NCI-H146 treated with DMSO at 0.1 percent for 48 hours (cell line): ENCODE results near the gene CACNA2D3.

Source experiments
- DNase-seq: peaks from one replicate; lab custom pipeline; 2025; ENCODE audit not compliant: unreplicated experiment; lab: John Stamatoyannopoulos, UW

The CACNA2D3 gene

DNA sequence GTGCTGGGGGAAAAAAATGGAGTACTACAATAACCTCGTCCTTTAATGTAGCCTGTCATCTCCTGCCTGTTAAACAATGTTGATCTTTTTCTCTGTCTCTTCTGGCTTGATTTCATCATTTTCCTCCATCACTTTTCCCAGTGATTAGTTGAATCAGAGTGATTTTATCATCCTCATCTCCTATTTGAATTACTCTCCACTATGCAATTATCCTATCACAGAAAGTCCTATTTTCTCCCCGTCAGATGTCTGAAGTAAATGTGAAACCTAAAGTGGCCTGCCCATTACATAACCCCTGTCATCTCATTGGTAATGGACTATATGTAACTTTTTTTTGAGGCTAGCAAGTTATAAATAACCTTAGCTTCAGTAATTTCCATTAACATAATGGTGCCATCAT lies 201.8 kb downstream of the CACNA2D3 start:
- no peak for DNase-seq

DNA sequence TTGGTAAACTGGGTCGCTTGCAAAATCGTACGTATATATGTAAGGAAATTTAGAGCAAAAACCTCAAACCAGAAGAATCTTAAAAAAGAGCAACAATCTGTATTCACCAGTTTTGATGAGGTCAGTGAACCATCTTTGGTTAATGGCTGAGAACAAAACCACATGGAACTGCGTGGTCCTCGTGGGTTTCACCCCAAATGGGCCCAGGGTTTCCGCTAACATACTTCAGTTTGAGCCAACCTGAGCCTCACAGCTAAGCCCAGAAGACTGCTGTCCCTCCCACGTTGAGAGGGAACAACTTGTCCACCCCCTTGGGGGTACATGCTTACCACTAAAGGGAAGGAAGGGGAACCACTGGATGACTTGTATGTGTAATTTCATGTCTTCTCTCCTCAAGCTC lies 204.6 kb downstream of the CACNA2D3 start:
- DNase-seq = no peak

DNA sequence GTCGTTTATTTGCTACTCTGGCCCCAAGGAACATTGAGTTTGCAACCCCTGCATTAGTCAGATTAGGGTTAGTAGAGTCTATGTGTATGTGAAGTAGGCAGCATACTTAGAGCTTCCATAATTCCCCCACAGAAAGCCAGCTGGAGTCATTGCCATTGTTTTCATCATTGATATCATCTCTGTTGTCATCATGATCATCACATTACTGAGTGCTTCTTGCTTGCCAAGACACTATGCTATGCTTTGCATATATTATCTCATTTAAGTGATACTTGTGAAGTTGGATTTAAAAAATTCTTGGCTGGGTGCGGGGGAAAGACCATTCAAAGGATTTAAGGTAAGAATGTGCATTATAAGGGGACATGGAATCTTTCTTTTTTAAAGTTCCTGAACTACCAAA lies 209.0 kb downstream of the CACNA2D3 start:
- DNase-seq = no peak

DNA sequence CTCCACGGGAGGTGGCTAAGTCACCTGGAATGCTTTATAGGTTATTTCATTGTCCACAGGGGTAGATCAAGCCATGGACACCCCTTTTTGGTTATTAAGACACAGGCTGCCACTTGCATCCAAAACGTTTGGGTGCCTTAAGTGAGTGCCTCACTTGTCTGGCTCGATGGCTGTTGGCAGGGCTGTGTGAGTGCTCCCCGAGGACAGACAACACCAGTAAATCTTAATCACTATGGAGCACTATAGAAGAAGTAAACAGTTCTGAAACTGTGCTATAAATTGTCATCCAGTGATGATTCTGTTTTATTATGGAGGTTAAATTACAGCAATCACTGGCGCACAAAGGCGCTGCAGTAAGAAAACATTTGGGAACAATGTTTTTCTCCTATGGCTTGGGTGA lies 215.5 kb downstream of the CACNA2D3 start:
- DNase-seq = no peak

DNA sequence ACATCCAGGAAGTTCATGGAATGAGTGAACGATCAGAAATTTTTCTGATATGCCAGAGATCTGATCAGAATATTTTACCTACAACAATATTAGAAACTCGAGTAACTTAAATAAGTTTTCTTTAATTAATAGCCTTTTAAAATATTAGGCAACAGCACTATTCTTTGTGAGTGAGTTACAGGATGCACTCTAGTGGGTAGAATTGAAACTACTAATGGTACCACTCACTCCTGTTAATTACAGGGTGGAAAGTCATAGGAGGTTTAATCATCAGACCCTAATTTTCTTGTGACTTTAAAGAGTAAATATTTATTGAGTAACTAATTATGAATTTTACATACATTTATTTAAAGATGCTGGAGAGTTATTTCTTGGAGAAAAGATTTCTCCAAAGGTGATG lies 217.3 kb downstream of the CACNA2D3 start:
- DNase-seq = no peak

DNA sequence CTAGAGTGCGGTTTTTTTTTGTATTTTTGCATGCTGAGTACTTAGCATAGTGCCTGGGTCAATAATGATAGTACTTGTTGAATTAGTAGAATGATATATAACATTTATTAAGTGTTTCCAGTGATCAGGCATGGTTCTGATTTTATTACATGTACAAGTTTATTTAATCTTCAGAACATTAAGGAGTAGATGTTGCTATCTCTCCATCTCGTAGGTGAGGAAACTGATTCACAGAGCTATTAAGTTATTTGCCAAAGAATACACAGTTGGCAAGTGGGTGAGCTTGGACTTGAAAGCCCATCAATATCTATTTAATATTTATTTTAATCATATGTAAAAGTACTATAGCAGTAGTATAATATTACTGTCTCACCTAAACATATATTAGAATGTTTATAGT lies 219.5 kb downstream of the CACNA2D3 start:
- no peak for DNase-seq

DNA sequence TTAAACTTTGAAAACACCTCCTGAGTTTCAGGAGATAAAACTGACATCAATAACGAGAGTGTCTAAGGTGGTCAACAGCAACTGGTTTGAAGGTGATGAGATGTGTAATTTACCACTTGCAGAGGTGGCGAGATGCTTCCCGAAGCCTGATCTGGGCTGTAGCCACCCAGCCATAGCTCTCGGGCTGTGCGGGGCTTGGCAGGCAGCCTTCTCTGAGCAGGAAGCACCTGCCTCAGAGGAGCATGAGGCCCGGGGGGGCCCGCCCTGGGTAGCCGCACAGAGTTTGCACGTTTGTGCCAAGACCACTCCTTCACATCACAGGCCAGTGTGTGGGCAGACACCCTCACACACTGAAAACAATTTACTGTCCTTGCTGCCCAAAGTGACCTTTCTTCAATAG lies 220.3 kb downstream of the CACNA2D3 start:
- DNase-seq = peak; percentile 17

DNA sequence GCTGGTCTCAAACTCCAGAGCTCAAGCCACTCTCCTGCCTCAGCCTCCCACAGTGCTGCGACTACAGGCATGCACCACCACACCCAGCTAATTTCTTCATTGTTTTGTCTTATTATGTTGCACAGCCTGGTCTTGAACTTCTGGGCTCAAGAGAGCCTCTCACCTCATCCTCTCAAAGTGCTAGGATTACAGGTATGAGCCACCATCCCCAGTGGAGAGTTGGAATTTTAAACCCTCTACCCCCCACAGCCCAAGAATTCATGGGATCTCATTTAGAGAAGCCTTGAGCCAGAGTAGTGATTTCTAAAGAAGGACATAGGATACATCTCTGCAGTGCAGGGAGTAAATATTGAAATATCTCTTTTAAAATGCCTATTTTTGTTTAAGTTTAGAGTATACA lies 221.1 kb downstream of the CACNA2D3 start:
- no peak for DNase-seq

DNA sequence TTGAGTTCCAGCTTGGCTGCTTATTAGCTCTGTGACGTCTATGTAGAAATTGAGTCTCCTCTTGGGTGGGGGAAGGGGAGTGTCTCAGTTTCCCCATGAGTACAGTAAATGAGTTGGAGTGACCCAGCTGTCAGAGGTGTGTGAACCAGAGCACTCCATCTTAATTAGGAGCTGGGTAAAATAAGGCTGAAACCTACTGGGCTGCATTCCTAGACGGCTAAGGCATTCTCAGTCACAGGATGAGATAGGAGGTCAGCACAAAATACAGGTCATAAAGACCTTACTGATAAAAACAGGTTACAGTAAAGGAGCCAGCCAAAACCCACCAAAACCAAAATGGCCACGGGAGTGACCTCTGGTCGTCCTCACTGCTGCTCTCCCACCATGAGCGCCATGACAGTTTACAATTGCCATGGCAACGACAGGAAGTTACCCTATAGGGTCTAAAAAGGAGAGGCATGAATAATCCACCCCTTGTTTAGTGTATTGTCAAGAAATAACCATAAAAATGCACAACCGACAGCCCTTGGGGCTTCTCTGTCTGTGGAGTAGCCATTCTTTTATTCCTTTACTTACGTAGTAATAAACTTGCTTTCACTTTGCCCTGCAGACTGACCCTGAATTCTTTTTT lies 222.4 kb downstream of the CACNA2D3 start:
- DNase-seq = no peak

DNA sequence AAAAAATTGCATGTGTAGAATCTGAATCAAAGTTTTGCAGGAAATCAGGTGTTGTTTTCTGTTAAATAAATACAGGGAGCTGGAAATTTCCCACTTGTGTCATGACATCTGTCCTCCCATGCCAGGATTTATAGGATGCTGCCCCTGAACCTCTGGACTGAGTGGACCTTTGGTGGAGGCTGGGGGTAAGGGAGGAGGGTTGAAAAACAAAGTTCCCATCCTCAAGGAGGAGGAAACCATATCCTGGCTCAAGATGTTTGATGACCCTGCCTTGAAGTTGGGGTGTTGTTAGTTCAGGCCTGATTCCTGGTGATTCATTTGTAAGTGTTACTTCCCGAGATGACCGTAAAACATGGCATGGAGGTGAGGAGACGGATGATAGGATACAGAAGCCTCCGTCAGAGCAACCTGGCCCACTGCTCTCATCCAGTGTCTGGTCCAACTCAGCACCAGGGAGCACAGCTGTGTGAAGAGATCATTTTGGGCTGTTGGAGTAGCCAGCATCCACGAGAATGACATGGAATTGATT lies 223.6 kb downstream of the CACNA2D3 start:
- DNase-seq = no peak

DNA sequence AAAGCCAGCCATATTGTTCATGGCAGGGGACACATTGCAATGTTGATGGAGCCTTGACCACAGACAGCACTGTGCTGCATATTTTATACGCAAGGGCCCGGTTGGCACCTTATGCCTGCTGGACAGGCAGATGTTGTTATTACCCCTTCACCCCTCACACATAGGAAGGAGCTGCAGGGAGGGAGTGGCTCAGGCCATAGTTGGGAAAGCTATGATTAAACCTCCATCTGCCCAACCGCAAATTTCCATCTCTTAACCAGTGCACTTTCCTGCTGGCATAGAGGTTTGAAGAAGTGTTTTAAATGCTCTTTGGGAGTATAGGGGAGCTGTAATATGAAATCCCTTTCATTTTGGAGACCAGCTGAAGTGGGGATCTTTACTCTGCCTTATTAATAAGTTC lies 224.7 kb downstream of the CACNA2D3 start:
- no peak for DNase-seq

DNA sequence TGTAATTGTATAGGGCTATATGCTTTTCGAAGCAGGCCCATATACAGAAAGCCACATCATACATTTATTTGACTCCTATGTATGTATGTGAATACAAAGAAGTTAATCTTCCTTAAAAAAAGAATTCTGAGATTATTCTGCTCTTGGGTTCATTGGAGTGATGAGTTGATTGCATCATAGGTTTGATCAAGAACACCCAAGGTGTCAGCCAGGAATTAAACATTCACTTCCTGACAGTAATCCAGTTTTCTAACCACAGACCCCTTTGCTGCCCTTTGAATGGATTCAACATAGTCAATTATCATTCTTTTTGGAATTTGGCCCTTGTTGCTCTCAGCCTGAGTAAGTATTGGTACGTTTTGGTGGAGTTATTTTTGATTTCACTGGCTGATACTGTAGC lies 225.6 kb downstream of the CACNA2D3 start:
- DNase-seq = no peak

DNA sequence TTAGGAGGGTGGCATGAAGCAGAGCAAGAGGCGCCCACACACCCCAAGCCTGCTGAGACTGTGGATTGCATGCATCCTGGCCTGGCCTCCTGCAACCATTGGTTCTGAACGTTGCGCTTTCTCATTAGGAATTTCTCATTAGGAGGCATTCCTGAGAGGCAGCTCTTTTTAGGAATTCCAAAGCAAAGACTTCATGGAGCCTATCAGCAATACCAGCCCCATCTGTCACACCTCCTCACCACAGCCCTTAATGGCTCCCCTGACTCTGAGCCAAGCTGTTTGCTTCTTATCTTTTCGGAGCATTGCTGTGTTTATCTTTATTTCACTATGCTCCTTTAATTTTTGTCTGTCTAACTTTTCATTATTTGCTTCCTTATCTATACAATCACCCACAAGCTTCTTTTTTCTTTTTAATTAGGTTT lies 226.9 kb downstream of the CACNA2D3 start:
- no peak for DNase-seq

DNA sequence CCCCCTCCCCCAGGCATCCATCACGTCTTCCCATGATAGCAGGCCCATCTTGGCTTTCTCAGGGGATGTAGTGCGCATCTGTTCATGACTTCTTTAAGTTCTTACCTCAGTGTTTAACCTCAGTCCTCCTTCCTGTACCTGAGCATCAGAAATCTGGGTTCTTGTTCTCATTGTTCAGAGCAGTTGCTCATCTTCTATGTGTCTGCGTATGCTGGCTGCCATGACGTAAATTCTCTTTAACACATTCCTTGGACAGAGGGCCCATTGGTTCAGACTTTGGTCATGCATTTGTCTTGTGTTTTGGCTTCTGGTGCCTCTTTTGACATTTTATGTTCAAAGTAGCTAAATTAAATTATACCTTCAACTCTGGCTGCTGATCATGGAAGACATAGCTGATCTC lies 227.3 kb downstream of the CACNA2D3 start:
- no peak for DNase-seq

DNA sequence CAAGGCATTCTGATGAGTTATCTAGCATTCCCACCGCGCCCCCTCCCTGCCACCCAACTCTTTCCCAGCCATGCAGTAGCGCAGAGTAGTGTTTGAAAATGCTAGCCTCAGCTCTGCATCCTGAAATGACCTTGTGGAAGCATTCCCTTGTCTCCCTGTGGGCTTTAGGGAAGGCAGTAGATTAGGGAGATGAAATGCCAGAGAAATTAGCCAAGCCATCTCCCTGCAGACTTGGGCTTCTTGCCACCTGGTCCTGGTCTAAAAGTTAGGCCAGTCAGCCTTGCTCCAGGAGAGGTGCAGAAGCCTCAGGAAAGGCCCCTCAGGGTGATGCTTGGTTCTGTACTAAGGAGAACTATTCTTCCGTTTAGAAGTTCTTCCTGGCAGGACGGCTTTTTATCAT lies 231.2 kb downstream of the CACNA2D3 start:
- DNase-seq = no peak

DNA sequence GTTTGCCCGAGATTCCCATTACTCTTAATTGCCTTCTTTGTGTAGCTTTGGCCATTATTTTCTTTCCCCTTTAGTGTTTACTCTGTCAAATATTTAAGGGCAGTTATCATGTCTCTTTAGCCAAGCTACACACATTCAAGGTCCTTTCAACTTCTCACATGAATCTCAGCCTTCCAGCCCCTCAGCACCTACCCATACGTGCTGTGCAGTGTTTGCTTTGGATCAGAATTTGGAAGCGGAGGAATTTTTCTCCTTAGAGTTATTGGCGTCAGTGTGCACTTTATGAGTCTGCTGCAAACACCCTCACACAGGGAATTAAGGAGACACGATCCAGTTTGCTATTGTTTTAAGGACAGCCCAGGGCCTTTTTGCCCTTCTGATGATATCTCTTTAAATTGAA lies 231.6 kb downstream of the CACNA2D3 start:
- DNase-seq = peak; percentile 69

DNA sequence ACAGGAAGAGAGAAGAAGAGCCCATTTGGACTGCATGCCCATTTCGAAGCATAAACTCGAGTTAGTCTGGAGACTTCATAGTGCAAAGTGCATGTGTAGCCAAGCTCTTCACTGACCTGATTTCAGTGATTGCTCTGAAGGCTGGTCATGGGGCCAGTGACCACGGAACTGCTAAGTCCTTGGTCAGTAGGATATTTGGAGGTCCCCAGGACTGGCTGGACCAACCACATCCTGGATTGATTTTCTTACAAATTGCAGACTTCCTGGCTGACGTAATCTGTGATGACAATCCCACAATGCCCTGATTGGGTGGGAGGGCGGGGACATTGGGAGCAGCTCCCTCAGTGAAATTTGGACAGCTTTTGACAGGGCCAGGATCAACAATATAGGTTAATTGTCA lies 233.4 kb downstream of the CACNA2D3 start:
- DNase-seq = no peak

DNA sequence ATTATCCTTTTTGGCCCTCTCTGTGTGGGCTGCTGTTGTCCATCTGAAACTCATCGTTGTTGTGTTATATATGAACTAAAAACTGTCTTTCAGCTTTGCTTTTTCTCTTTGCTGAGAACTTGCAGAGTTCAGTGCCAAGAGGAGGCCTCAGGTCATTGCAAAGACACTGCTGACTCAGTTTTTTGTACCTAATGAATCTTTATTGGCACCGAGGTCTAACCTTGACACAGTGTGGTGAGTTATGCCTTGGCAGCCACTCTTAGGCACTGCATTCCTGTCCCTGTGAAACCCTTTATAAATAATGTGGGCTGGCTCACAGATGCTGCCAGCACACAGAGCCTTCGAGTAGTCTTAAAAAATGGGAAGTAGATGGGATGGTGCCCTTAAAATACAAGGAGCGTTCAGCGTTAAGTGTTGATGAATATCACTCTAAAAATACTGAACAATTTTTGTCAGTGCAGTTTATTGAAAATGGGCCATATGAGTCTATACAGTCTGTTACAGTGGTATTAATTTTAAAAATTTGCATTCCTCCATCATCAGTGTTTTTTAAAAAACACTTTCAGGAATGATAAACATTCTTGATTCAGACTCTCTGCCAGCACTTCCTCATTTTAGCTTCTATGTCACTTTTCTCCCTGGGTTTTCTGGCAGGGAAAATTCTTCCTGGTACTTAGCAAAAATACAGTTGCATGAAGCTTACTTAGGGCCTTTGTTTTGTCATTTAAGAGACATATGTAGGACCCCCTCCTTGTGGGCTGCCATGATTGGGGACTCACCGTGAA lies 234.1 kb downstream of the CACNA2D3 start:
- DNase-seq = no peak

DNA sequence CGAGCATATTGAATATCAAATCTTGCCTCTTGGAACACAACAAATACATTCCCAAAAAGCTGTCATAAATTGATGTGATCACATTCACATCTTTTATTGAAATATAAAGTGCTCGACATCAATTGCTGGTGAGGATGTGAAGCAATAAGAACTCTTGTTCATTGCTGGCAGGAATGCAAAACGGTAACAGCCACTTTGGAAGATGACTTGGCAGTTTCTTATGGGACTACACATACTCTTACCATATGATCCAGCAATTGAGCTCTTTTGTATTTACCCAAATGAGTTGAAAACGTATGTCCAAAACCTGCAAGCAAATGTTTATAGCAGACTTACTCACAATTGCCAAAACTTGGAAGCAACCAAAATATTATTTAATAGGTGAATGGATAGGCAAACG lies 234.9 kb downstream of the CACNA2D3 start:
- DNase-seq = no peak

DNA sequence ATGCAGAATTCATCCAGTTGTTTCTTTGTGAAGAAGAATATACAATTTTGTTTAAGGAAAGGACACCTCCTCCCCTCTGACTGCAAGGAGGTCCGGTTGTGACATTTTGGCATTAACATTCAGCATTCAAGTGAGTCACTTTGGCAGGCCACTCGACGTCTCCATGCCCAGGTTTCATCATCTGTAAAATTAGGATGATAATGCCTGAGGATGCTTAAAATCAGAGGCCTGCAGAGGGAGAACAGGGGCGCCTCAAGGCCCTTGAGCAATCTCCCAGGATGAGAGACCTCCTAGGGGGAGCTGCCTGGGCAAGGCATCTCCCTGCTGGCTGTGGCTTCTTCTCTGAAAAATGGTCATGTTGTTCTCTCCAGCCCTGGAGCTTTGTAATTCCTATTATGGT lies 236.0 kb downstream of the CACNA2D3 start:
- no peak for DNase-seq

DNA sequence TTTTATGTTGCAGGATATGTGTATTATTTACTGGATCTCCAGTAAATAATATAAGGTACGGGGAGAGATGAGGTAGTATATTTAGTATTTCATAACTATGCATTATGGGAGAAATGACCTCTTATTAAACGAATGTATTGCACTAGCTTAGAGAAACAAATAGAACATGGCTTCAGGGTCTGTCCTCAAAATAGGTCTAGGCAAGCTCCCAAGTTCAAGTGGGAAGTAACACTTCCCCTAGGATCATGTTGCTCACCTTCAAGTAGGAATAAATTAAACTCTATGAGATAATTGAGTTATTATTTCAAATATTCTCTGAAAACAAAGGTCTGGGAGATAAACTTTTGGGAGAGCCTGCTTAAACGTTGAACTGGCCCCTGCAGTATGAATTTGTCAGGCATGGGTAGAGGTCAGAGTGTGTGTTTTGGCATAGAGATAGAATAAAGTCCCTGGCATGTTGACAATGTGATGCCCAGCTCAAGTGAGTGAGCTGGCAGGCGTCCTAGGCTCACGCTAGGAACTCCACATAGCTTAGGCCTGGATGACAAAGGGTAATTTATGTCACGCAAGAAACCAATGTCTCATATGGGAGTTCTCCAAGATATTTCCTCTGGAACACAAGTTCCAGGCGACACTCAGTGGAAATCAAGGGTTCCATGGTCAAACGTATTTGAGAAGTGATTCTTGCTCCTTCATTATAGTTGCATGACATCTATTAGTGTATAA lies 236.8 kb downstream of the CACNA2D3 start:
- no peak for DNase-seq

DNA sequence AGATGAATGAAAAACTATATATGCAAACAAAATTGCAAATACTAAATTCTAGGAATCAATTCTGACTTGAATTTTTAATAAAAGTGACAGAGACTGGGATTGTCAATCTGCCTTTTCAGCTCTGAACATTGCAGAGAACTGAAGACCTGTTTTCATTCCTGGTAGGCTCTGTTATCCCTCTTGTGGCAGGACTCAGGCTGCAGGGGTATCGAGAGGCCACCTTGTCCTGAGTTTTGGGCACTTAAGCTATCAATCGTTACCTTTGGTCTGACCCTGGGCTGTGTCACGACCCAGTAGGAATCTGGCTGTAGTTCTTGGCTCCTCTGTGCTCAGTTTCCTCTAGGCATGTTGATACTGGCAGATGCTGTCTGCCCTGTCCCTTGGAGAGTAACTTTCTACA lies 238.0 kb downstream of the CACNA2D3 start:
- DNase-seq = no peak
